Thoracic aorta (tissue), 2 donors: ENCODE measurements around the gene SYS1. TPM values are rescaled to one million over a fixed set of nuclear protein-coding genes. Genes with fewer than 3 reads are reported as not detected.
A peak's percentile ranks its signal among the peaks of the same experiment; 100 is the strongest.

Experiments
- ATAC-seq: fragments of 150-250 bp; one replicate; pipeline ENCODE4 v1.8.0; 2017; ENCODE audit warnings: low read depth; ENCODE audit not compliant: insufficient number of reproducible peaks, low FRiP score
- DNase-seq: peaks from one replicate; pipeline ENCODE4 v3.0.0-alpha.2; 2020; ENCODE audit warnings: low spot score
- H3K27ac ChIP-seq, 2 donors: fragments of 200-600 bp; sonication (generic); 1 replicate in 1 of 2; 2 replicates in 1 of 2; pipeline ENCODE4 v1.5.1; 2016; ENCODE audit warnings: mild to moderate bottlenecking in 2 of 2, moderate library complexity in 2 of 2
- H3K27me3 ChIP-seq: fragments of 200-600 bp; sonication (generic); replicated peaks from 2 replicates; pipeline ENCODE4 v1.6.0; 2016; ENCODE audit warnings: mild to moderate bottlenecking; ENCODE audit not compliant: insufficient read depth
- H3K36me3 ChIP-seq: fragments of 200-600 bp; sonication (generic); one replicate; pipeline ENCODE4 v1.5.1; 2016
- H3K4me1 ChIP-seq, 2 donors: fragments of 200-600 bp; sonication (generic); 1 replicate in 1 of 2; 2 replicates in 1 of 2; pipeline versions ENCODE4 v1.5.1 to v1.6.0; 2016; ENCODE audit warnings: low read depth in 2 of 2, mild to moderate bottlenecking in 1 of 2; ENCODE audit not compliant: control insufficient read depth in 1 of 2
- H3K4me3 ChIP-seq: fragments of 200-600 bp; sonication (generic); 2 replicates; pipeline ENCODE4 v1.5.1; 2016; ENCODE audit warnings: mild to moderate bottlenecking
- H3K9me3 ChIP-seq: fragments of 200-600 bp; sonication (generic); 2 replicates; pipeline ENCODE4 v1.5.1; 2016
- total RNA-seq, 2 donors: library from RNA; depleted of rRNA; stranded (reverse); fragments of >200 nt; gene quantifications; one replicate each; pipeline versions ENCODE4 v1.1.0 to v1.2.3, GENCODE V29; 2016
- TF ChIP-seq, protein P1 (sequence below): fragments of 200-600 bp; sonication (generic); IDR thresholded peaks from one replicate; pipeline ENCODE4 v1.5.1; 2019; ENCODE audit warnings: antibody characterized with exemption

Gene SYS1
- total RNA-seq, 2 donors from 2014 or later: 24.6 to 40.8 TPM

- DNase-seq (peak; percentile 49), ATAC-seq (peak; percentile 25)
- peak overlapping the region; percentile 93 to 94 for H3K27ac ChIP-seq
- peak overlapping the region; percentile 47 for H3K4me3 ChIP-seq
- H3K27me3 ChIP-seq: no peaks in the 10 kb centered on the region
- peaks cover 44 to 71% of the 10 kb centered on the region in 2 donors for H3K4me1 ChIP-seq
- TF ChIP-seq, protein P1, sequence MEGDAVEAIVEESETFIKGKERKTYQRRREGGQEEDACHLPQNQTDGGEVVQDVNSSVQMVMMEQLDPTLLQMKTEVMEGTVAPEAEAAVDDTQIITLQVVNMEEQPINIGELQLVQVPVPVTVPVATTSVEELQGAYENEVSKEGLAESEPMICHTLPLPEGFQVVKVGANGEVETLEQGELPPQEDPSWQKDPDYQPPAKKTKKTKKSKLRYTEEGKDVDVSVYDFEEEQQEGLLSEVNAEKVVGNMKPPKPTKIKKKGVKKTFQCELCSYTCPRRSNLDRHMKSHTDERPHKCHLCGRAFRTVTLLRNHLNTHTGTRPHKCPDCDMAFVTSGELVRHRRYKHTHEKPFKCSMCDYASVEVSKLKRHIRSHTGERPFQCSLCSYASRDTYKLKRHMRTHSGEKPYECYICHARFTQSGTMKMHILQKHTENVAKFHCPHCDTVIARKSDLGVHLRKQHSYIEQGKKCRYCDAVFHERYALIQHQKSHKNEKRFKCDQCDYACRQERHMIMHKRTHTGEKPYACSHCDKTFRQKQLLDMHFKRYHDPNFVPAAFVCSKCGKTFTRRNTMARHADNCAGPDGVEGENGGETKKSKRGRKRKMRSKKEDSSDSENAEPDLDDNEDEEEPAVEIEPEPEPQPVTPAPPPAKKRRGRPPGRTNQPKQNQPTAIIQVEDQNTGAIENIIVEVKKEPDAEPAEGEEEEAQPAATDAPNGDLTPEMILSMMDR: no peak
- peaks cover 14% of the 10 kb centered on the region for H3K36me3 ChIP-seq
- no peaks in the 10 kb centered on the region for H3K9me3 ChIP-seq
Observed at GRCh38 chr20:45337367-45338120, 25.4 kb upstream of the SYS1 start.

- Histone ChIP-seq H3K4me3 (peak overlapping the region; percentile 47), H3K27ac (peak overlapping the region; percentile 93 to 94), H3K27me3 (no peaks in the 10 kb centered on the region), H3K4me1 (peaks cover 52 to 79% of the 10 kb centered on the region in 2 donors), H3K9me3 (no peaks in the 10 kb centered on the region), H3K36me3 (peaks cover 7% of the 10 kb centered on the region)
- ATAC-seq: no peak
- TF ChIP-seq, protein P1: no peak
- no peak for DNase-seq
Observed at GRCh38 chr20:45338121-45339030, 24.6 kb upstream of the SYS1 start.

DNA sequence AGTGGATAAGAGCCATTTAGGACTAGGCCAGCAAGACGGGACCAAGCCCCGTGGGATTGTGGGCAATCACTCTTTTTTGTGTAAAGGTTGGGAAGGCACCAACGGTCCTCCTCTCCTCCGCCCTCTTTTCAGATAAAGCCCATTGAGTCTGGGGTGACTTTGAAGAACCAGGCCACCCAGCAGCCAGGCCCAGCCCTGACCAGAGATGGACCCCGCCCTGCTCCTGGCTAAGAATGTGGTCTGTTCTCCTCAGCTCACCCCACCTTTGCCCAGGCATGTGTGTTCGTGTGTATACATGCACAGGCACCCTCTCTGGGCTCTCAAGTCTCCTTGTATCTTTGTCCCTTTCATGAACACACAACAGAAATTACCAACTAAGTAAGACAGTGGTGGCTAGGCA lies 23.9 kb upstream of the SYS1 start:
- H3K27me3 ChIP-seq: no peaks in the 10 kb centered on the region
- H3K4me1 ChIP-seq: peaks cover 58 to 87% of the 10 kb centered on the region in 2 donors
- DNase-seq (no peak), ATAC-seq (no peak)
- H3K36me3 ChIP-seq: peaks cover 4% of the 10 kb centered on the region
- no peaks in the 10 kb centered on the region for H3K9me3 ChIP-seq
- TF ChIP-seq, protein P1: no peak
- peak overlapping the region; percentile 93 to 94 for H3K27ac ChIP-seq
- no peak overlapping the region for H3K4me3 ChIP-seq

DNA sequence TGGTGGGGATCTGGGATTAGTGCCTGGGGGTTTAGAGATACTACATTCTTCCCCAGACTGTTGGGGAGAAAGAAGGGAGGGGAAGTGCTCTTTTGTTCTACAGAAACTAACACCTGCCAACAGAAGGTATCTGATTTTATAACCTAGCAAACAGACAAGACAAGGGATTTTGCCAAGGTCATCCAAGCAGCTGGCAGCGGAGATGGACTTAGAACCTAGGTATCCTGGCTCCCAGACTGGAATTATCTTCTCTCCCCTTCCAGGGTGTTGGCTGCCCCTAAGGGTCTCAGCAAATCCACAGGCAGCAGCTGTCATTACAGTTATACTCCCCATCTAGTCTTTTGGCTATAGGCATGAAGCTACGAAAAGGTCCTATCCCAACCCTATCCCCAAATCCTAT lies 23.2 kb upstream of the SYS1 start:
- Histone ChIP-seq H3K27ac (peak overlapping the region; percentile 93 to 94), H3K36me3 (peaks cover 4% of the 10 kb centered on the region), H3K4me1 (peaks cover 62 to 93% of the 10 kb centered on the region in 2 donors), H3K27me3 (no peaks in the 10 kb centered on the region), H3K9me3 (no peaks in the 10 kb centered on the region), H3K4me3 (no peak overlapping the region)
- DNase-seq (no peak), ATAC-seq (no peak)
- TF ChIP-seq, protein P1: no peak

DNA sequence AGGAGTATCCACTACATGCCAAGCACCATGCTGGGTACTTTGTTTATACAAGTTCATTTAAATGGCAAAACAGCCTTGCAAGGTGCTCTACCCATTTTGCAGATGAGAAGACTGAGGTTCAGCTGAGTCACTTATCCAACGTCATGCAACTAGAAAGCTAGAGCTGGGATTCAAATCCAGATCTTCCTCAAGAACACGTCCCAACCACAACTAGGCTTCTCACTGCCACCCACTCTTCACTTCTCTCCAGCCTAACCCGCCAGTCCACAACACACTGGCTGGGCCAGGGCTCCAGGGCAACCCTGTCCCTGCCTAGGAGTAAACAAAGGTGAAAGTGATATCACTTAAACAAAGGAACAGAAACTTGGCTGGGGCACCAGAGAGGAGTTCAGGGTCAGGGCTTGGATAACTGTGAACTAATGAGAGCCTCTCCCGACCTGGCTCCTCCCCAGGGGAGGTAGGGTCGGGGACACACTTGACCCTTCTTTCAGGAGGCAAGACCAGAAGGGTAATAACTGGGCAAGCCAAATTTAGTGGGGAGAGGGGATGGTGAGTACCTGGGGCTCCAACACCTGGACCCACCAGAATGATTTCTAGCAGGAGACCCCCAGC lies 22.6 kb upstream of the SYS1 start:
- Histone ChIP-seq H3K27me3 (no peaks in the 10 kb centered on the region), H3K4me1 (peaks cover 66 to 98% of the 10 kb centered on the region in 2 donors), H3K9me3 (no peaks in the 10 kb centered on the region), H3K27ac (peak overlapping the region; percentile 93 to 96), H3K36me3 (no peaks in the 10 kb centered on the region), H3K4me3 (no peak overlapping the region)
- DNase-seq (no peak), ATAC-seq (no peak)
- TF ChIP-seq, protein P1: no peak
